Cardiac ventricle fibroblast (primary cell): Measurements from ENCODE around the gene SLC38A3. TPM values are rescaled to one million over a fixed set of nuclear protein-coding genes. Genes with fewer than 3 reads are reported as not detected.

Source experiments
- total RNA-seq: library from RNA; depleted of rRNA; stranded (reverse); fragments of >200 nt; gene quantifications from 2 replicates; pipeline ENCODE4 v1.2.3, GENCODE V29; 2015

SLC38A3 gene
- total RNA-seq, result not detected in 2 replicates

GRCh38 chr3:50204804-50205412 is at the start of gene SLC38A3:
Gene SLC38A3 (plus strand): TSS chr3:50205271. CDS start chr3:50214200, 8,929 bp downstream.

DNA sequence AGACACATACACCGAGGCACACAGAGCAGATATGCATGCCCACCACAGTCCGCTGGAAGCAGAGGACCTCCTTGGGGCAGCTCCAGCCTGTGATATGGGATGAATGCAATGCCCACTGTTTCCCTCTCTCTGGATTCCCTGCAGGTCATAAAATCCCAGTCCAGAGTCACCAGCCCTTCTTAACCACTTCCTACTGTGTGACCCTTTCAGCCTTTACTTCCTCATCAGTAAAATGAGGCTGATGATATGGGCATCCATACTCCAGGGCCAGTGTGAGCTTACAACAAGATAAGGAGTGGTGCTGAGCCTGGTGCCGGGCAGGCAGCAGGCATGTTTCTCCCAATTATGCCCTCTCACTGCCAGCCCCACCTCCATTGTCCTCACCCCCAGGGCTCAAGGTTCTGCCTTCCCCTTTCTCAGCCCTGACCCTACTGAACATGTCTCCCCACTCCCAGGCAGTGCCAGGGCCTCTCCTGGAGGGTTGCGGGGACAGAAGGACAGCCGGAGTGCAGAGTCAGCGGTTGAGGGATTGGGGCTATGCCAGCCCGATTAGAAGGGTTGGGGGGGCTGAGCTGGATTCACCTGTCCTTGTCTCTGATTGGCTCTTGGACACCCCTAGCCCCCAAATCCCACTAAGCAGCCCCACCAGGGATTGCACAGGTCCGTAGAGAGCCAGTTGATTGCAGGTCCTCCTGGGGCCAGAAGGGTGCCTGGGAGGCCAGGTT is 14.0 kb upstream of the SLC38A3 start, which contains the start of gene GNAT1:
Gene GNAT1 (plus strand): TSS at position 675 of the 725 bp plus-strand sequence. CDS start 116 bp downstream, outside the sequence.

GRCh38 chr3:50235716-50236483 is 30.8 kb downstream of the SLC38A3 start, which contains the start of gene GNAI2:
Gene GNAI2 (plus strand): TSS chr3:50236204. CDS start chr3:50236336, 132 bp downstream.

DNA sequence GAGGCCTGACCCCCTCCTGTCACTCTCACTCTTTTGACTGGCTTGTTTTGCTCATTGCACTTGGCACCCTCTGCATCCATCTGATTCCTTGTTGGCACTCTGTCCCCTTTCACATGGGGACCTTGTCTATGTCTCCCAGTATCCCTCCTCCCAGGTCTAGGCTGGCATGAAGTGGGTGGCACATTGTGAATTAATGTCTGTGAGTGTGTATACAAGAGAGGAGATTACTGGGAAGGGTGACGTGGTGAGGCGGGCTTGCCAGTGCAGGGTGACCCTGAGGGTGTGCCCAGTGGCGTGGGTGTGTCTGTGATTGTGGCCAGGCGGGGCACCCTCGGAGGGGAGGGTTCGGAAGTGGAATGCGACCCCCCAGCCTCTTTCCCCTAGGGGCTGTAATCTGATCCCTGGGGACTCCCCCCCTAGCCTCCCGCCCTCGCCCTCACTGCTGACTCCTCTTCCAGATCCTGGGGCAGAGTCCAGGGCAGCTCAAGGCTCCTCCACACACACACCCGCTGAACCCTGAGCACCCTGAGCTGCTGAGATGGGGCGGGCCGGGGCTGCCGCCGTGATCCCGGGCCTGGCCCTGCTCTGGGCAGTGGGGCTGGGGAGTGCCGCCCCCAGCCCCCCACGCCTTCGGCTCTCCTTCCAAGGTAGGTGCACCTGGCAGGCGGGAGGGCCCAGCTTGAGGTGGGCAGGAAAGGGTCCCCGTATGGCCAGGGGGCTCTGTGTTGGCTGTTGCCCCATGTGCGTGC is 63.8 kb downstream of the SLC38A3 start, which contains the start of gene SEMA3B:
Gene SEMA3B (plus strand): TSS at position 445 of the 749 bp plus-strand sequence. CDS start 94 bp downstream, at position 539.

Other genes with a start within 250 kb of the SLC38A3 start
- 60.0 and 66.3 TPM in 2 replicates for gene RBM5, start 116.4 kb upstream of the SLC38A3 start, total RNA-seq
- 9.0 and 10.4 TPM in 2 replicates for gene SEMA3F, start 49.9 kb upstream of the SLC38A3 start, total RNA-seq
- gene GNAT1, start 13.7 kb upstream of the SLC38A3 start, total RNA-seq, result not detected in 2 replicates
- 132 and 164 TPM in 2 replicates for gene GNAI2, start 30.9 kb downstream of the SLC38A3 start, total RNA-seq
- gene SEMA3B, start 63.9 kb downstream of the SLC38A3 start, total RNA-seq, result 4.4 and 4.5 TPM in 2 replicates
- gene LSMEM2, start 73.8 kb downstream of the SLC38A3 start, total RNA-seq, result not detected in 2 replicates
- gene IFRD2, start 87.2 kb downstream of the SLC38A3 start, total RNA-seq, result 28.3 and 36.7 TPM in 2 replicates
- 7.2 and 17.3 TPM in 2 replicates for gene HYAL3, start 94.1 kb downstream of the SLC38A3 start, total RNA-seq
- 8.4 and 12.9 TPM in 2 replicates for gene NAA80, start 94.1 kb downstream of the SLC38A3 start, total RNA-seq
- 2.7 and 7.4 TPM in 2 replicates for gene HYAL1, start 98.3 kb downstream of the SLC38A3 start, total RNA-seq
- 51.3 and 65.4 TPM in 2 replicates for gene HYAL2, start 117.5 kb downstream of the SLC38A3 start, total RNA-seq
- gene TUSC2, start 123.0 kb downstream of the SLC38A3 start, total RNA-seq, result 11.4 and 41.2 TPM in 2 replicates
- gene RASSF1, start 135.6 kb downstream of the SLC38A3 start, total RNA-seq, result 18.4 and 23.3 TPM in 2 replicates
- 0.06 and 0.24 TPM in 2 replicates for gene ZMYND10, start 140.5 kb downstream of the SLC38A3 start, total RNA-seq
- gene NPRL2, start 145.5 kb downstream of the SLC38A3 start, total RNA-seq, result 15.5 and 22.6 TPM in 2 replicates
- gene CYB561D2, start 145.6 kb downstream of the SLC38A3 start, total RNA-seq, result 21.4 and 29.5 TPM in 2 replicates
- gene TMEM115, start 154.2 kb downstream of the SLC38A3 start, total RNA-seq, result 62.7 and 65.7 TPM in 2 replicates